ENCODE data around the gene PTPN21. TPM values are rescaled to one million over a fixed set of nuclear protein-coding genes. Genes with fewer than 3 reads are reported as not detected.

The PTPN21 gene
- total and polyA plus RNA-seq, 9 of the 15 experiments (the other 6 are each of a cell fraction or from before 2014, with no cell fraction given): 0.06 to 1.9 (median 0.94) TPM

DNA sequence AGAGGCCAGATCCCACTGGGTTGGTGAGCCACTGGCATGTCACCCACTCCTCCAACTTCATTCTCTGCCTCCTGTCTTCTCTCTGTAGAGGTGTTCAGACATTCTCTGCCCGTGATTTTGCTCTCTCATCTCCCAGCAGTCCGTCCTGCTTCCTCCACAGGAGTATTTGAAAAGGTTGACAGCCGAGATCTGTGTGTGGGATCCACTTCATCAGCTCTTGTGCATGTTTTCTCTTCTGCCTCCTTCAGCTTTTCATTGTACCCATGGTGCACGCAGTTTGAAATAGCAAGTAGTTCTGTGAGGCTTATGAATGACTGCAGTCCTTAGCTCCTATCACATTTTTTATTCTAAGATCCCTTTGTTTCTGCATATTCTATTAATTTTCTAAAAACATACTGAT, 42.8 kb upstream of the PTPN21 start:
- H3K4me2 ChIP-seq (ENCODE audit: insufficient read depth, low read length): no peak overlapping the region
- TF ChIP-seq ZNF239 (CRISPR knock-in tag; IDR thresholded peaks at IDR 0.05): no peak
- TF ChIP-seq STAT5B (CRISPR knock-in tag; IDR thresholded peaks at IDR 0.05): no peak
- TF ChIP-seq RAD21 (CRISPR knock-in tag; conservative IDR thresholded peaks at IDR 0.05 in 1 of 2, IDR thresholded peaks at IDR 0.05 in 1 of 2): no peak
- no peak for TF ChIP-seq HMGXB4 (CRISPR knock-in tag; IDR thresholded peaks at IDR 0.05)
- TF ChIP-seq, protein P1, sequence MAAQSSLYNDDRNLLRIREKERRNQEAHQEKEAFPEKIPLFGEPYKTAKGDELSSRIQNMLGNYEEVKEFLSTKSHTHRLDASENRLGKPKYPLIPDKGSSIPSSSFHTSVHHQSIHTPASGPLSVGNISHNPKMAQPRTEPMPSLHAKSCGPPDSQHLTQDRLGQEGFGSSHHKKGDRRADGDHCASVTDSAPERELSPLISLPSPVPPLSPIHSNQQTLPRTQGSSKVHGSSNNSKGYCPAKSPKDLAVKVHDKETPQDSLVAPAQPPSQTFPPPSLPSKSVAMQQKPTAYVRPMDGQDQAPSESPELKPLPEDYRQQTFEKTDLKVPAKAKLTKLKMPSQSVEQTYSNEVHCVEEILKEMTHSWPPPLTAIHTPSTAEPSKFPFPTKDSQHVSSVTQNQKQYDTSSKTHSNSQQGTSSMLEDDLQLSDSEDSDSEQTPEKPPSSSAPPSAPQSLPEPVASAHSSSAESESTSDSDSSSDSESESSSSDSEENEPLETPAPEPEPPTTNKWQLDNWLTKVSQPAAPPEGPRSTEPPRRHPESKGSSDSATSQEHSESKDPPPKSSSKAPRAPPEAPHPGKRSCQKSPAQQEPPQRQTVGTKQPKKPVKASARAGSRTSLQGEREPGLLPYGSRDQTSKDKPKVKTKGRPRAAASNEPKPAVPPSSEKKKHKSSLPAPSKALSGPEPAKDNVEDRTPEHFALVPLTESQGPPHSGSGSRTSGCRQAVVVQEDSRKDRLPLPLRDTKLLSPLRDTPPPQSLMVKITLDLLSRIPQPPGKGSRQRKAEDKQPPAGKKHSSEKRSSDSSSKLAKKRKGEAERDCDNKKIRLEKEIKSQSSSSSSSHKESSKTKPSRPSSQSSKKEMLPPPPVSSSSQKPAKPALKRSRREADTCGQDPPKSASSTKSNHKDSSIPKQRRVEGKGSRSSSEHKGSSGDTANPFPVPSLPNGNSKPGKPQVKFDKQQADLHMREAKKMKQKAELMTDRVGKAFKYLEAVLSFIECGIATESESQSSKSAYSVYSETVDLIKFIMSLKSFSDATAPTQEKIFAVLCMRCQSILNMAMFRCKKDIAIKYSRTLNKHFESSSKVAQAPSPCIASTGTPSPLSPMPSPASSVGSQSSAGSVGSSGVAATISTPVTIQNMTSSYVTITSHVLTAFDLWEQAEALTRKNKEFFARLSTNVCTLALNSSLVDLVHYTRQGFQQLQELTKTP (IDR thresholded peaks at IDR 0.05; ENCODE audit: low read depth in 1 of 2, partially characterized antibody in 2 of 2): no peak
- H3K36me3 ChIP-seq (ENCODE audit: control insufficient read depth, insufficient read depth, low read length): peaks cover 78% of the 10 kb centered on the region
- ATAC-seq: no peak
- no peaks in the 10 kb centered on the region for H3K27me3 ChIP-seq (ENCODE audit: control insufficient read depth in 2 of 2, insufficient read depth in 2 of 2, low read length in 2 of 2)
- no TSS peak for BruUV-seq (replicated peaks)
- ChIA-PET CTCF (ENCODE audit: low intra/inter-chr PET ratio) (no interaction called here), POLR2A (interaction anchor here (0.9 kb wide), 1 partner anchor 15 kb away, joined by 3 read pairs; no protein-coding TSS in a partner anchor)
- FAIRE-seq: no peak
- 91% methylated on average over 3 of the region's 4 CpGs for WGBS (ENCODE audit: insufficient coverage, low coverage, missing lambda C conversion rate)
- H3K4me1 ChIP-seq (replicated peaks in 1 of 2; ENCODE audit: control insufficient read depth in 2 of 2, insufficient read depth in 2 of 2, low read length in 2 of 2): no peaks in the 10 kb centered on the region
- H3K9me1 ChIP-seq (ENCODE audit: control insufficient read depth, insufficient read depth, low read length): no peaks in the 10 kb centered on the region
- DNase-seq (ENCODE audit: extremely low read depth in 1 of 4, low spot score in 3 of 4): no peak
- H3K79me2 ChIP-seq (ENCODE audit: control insufficient read depth, insufficient read depth, low read length): no peaks in the 10 kb centered on the region
- no peaks in the 10 kb centered on the region for H3K9me3 ChIP-seq (replicated peaks; ENCODE audit: control insufficient read depth, insufficient read depth, low read depth, low read length)
- in situ Hi-C loops (cut with MboI): no loop called here
- H3K9ac ChIP-seq (ENCODE audit: insufficient read depth in 1 of 2, low read depth in 2 of 2, low read length in 2 of 2): no peak overlapping the region
- H4K20me1 ChIP-seq (replicated peaks; ENCODE audit: control insufficient read depth, insufficient read depth, low read length): no peaks in the 10 kb centered on the region
- H3K27ac ChIP-seq (ENCODE audit: extremely low read depth, low read depth, low read length): no peak overlapping the region
- intact Hi-C loops (cut with micrococcal nuclease): no loop called here
- no peak overlapping the region for H3K4me3 ChIP-seq
- H2AFZ ChIP-seq (ENCODE audit: low read depth, low read length): no peak overlapping the region
